PC-9 (cell line): ENCODE results near the gene EDNRB.

Experiments
- EZH2 ChIP-seq: fragments of 200-600 bp; sonication (generic); IDR thresholded peaks from 2 replicates; pipeline ENCODE4 v1.8.0; 2017; ENCODE audit warnings: antibody characterized with exemption, low read depth
- TF ChIP-seq, protein P1 (sequence below): fragments of 200-600 bp; sonication (generic); conservative IDR thresholded peaks from 2 replicates; pipeline ENCODE4 v1.6.1; 2017; ENCODE audit warnings: mixed run types, antibody characterized with exemption, mild to moderate bottlenecking, moderate library complexity

DNA sequence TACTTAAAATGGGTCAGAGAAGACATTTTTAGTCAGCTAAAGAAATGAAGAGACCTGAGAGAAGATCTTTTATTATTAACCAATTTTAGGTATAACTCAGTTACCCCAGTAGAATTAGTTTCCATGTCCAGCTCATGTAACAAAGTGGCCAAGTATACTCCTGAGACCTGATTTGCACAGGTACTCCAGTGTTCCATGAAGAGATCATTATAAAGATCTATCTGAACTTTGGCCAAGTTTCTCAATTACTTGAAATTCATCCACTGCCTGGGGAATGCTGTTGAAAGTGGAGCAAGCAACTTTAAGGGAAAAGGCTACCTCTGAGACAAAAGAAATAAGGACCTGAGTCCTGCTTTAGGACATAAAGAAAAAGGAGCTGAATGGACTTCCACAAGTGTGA, 47.0 kb downstream of the EDNRB start:
- TF ChIP-seq, protein P1, sequence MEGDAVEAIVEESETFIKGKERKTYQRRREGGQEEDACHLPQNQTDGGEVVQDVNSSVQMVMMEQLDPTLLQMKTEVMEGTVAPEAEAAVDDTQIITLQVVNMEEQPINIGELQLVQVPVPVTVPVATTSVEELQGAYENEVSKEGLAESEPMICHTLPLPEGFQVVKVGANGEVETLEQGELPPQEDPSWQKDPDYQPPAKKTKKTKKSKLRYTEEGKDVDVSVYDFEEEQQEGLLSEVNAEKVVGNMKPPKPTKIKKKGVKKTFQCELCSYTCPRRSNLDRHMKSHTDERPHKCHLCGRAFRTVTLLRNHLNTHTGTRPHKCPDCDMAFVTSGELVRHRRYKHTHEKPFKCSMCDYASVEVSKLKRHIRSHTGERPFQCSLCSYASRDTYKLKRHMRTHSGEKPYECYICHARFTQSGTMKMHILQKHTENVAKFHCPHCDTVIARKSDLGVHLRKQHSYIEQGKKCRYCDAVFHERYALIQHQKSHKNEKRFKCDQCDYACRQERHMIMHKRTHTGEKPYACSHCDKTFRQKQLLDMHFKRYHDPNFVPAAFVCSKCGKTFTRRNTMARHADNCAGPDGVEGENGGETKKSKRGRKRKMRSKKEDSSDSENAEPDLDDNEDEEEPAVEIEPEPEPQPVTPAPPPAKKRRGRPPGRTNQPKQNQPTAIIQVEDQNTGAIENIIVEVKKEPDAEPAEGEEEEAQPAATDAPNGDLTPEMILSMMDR = no peak
- no peak for TF ChIP-seq EZH2
